ENCODE results near the gene SLC18A3. TPM values are rescaled to one million over a fixed set of nuclear protein-coding genes. Genes with fewer than 3 reads are reported as not detected.

The SLC18A3 gene
- polyA plus RNA-seq, 1 donor (not counting 4 experiments of a cell fraction or from before 2014, with no cell fraction given) = not detected

DNA sequence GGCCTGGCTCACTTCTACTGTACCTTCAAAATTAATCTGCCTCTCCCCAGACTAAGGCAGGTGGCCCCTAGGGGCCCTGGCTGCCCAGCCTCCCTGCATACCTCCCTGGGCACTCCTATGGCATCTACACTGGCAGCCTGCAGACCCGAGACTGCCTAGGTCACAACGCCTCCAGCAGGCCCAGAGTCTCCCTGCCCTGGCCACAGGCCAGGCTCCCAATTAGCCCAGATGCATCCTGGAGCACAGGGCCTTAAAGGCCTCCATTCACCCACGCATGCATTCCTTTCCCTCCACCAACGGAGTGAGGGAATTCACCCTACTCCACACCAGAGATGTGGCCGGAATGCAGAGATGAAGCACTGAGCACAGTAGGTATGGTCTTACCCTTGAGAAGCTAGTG lies 5.6 kb downstream of the SLC18A3 start:
- H3K9ac ChIP-seq (ENCODE audit: control insufficient read depth, extremely low read depth, insufficient read depth, low read length) = no peak overlapping the region
- TF ChIP-seq, protein P1, sequence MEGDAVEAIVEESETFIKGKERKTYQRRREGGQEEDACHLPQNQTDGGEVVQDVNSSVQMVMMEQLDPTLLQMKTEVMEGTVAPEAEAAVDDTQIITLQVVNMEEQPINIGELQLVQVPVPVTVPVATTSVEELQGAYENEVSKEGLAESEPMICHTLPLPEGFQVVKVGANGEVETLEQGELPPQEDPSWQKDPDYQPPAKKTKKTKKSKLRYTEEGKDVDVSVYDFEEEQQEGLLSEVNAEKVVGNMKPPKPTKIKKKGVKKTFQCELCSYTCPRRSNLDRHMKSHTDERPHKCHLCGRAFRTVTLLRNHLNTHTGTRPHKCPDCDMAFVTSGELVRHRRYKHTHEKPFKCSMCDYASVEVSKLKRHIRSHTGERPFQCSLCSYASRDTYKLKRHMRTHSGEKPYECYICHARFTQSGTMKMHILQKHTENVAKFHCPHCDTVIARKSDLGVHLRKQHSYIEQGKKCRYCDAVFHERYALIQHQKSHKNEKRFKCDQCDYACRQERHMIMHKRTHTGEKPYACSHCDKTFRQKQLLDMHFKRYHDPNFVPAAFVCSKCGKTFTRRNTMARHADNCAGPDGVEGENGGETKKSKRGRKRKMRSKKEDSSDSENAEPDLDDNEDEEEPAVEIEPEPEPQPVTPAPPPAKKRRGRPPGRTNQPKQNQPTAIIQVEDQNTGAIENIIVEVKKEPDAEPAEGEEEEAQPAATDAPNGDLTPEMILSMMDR (optimal IDR thresholded peaks at IDR 0.05 in 1 of 3, IDR thresholded peaks at IDR 0.05 in 1 of 3, conservative IDR thresholded peaks at IDR 0.05 in 1 of 3; ENCODE audit: extremely low read depth in 1 of 3, insufficient read depth in 2 of 3, low read length in 3 of 3) = no peak
- TF ChIP-seq EZH2 (IDR thresholded peaks at IDR 0.05; ENCODE audit: low read length) = no peak
- no peaks in the 10 kb centered on the region for H4K20me1 ChIP-seq (ENCODE audit: control insufficient read depth, extremely low read depth, insufficient read depth, low read length)
- peaks cover 77% of the 10 kb centered on the region for H3K27me3 ChIP-seq (ENCODE audit: control insufficient read depth, extremely low read depth, insufficient read depth, low read length)
- no peaks in the 10 kb centered on the region for H3K36me3 ChIP-seq (ENCODE audit: control insufficient read depth in 2 of 2, extremely low read depth in 1 of 2, insufficient read depth in 2 of 2, low read length in 2 of 2)
- no peak overlapping the region for H3K4me3 ChIP-seq (ENCODE audit: control insufficient read depth in 2 of 3, extremely low read depth in 1 of 3, insufficient read depth in 2 of 3, low read depth in 1 of 3, low read length in 3 of 3)
- dilution Hi-C loops (cut with MboI; ENCODE audit: extremely low pct_ligation_motif_present, low sequenced_read_pairs) = no loop called here
- no peak for FAIRE-seq
- H2AFZ ChIP-seq (ENCODE audit: control insufficient read depth, low read length) = no peak overlapping the region
- H3K4me1 ChIP-seq (ENCODE audit: control insufficient read depth, extremely low read depth, insufficient read depth, low read length) = peaks cover 2% of the 10 kb centered on the region
- H3K4me2 ChIP-seq (ENCODE audit: control insufficient read depth, extremely low read depth, insufficient read depth, low read depth, low read length) = no peak overlapping the region
- no peak overlapping the region for H3K27ac ChIP-seq (ENCODE audit: control insufficient read depth, insufficient read depth, low read length)
- DNase-seq (ENCODE audit: low read depth, low spot score) = no peak
- H3K79me2 ChIP-seq (ENCODE audit: control insufficient read depth, insufficient read depth, low read length) = no peaks in the 10 kb centered on the region
- H3K9me1 ChIP-seq (ENCODE audit: control insufficient read depth, extremely low read depth, insufficient read depth, low read length) = no peaks in the 10 kb centered on the region
- H3K9me3 ChIP-seq (ENCODE audit: control insufficient read depth, low read depth, low read length) = peaks cover 4% of the 10 kb centered on the region

DNA sequence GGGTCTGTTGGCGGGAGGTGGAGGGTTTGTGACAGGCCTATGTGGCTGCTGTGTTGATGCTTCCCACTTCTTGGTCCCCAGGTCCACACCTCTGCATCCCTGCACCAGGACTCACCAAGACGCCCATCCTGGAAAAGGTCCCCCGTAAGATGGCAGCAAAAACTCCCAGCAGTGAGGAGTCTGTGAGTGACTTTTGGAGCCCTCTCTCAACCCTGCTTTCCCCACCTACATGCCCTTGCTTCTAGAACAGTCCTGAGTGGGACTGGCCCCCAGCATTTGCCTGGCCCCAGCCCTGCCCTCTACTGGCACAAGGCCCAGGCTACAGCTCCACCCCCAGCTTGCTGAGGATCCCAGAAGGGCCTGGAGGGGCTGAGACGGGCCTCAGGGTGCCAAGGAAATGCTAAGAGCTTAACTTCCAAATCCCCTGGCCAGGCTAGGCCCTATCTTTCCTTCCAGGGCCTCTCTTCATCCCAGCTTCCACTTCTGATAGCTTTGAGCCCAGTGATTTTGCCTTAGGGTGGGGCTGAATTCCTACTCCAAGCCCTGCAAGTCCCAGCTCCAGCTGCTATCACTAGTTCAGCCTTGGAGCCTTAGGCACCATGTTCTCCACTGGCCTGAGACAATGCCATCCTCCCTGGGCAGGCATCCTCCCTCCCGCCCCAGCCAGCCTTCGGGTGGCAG lies 6.5 kb downstream of the SLC18A3 start:
- no peak for FAIRE-seq
- dilution Hi-C loops (cut with MboI; ENCODE audit: extremely low pct_ligation_motif_present, low sequenced_read_pairs) = no loop called here

More for the DNA sequence above, 6.5 kb downstream of the SLC18A3 start:
- H4K20me1 ChIP-seq (ENCODE audit: control insufficient read depth, extremely low read depth, insufficient read depth, low read length) = no peaks in the 10 kb centered on the region
- no peak overlapping the region for H3K4me2 ChIP-seq (ENCODE audit: control insufficient read depth, extremely low read depth, insufficient read depth, low read depth, low read length)
- no peak overlapping the region for H3K4me3 ChIP-seq (ENCODE audit: control insufficient read depth in 2 of 3, extremely low read depth in 1 of 3, insufficient read depth in 2 of 3, low read depth in 1 of 3, low read length in 3 of 3)
- no peak for DNase-seq (ENCODE audit: low read depth, low spot score)
- H3K79me2 ChIP-seq (ENCODE audit: control insufficient read depth, insufficient read depth, low read length) = no peaks in the 10 kb centered on the region
- TF ChIP-seq EZH2 (IDR thresholded peaks at IDR 0.05; ENCODE audit: low read length) = no peak
- TF ChIP-seq, protein P1 (optimal IDR thresholded peaks at IDR 0.05 in 1 of 3, IDR thresholded peaks at IDR 0.05 in 1 of 3, conservative IDR thresholded peaks at IDR 0.05 in 1 of 3; ENCODE audit: extremely low read depth in 1 of 3, insufficient read depth in 2 of 3, low read length in 3 of 3) = peak in 1 of 3 experiments; percentile 8
- H3K27me3 ChIP-seq (ENCODE audit: control insufficient read depth, extremely low read depth, insufficient read depth, low read length) = peaks cover 75% of the 10 kb centered on the region
- no peak overlapping the region for H2AFZ ChIP-seq (ENCODE audit: control insufficient read depth, low read length)
- H3K36me3 ChIP-seq (ENCODE audit: control insufficient read depth in 2 of 2, extremely low read depth in 1 of 2, insufficient read depth in 2 of 2, low read length in 2 of 2) = no peaks in the 10 kb centered on the region
- H3K9me3 ChIP-seq (ENCODE audit: control insufficient read depth, low read depth, low read length) = peaks cover 2% of the 10 kb centered on the region
- no peak overlapping the region for H3K9ac ChIP-seq (ENCODE audit: control insufficient read depth, extremely low read depth, insufficient read depth, low read length)
- H3K9me1 ChIP-seq (ENCODE audit: control insufficient read depth, extremely low read depth, insufficient read depth, low read length) = no peaks in the 10 kb centered on the region
- no peak overlapping the region for H3K27ac ChIP-seq (ENCODE audit: control insufficient read depth, insufficient read depth, low read length)
- peaks cover 2% of the 10 kb centered on the region for H3K4me1 ChIP-seq (ENCODE audit: control insufficient read depth, extremely low read depth, insufficient read depth, low read length)

Data from keratinocyte (primary cell).